ENCODE results near the gene GBF1. TPM values are rescaled to one million over a fixed set of nuclear protein-coding genes. Genes with fewer than 3 reads are reported as not detected.

The GBF1 gene
- polyA plus RNA-seq, 1 of the 3 experiments (the other 2 are of a cell fraction) = 12.3 TPM

DNA sequence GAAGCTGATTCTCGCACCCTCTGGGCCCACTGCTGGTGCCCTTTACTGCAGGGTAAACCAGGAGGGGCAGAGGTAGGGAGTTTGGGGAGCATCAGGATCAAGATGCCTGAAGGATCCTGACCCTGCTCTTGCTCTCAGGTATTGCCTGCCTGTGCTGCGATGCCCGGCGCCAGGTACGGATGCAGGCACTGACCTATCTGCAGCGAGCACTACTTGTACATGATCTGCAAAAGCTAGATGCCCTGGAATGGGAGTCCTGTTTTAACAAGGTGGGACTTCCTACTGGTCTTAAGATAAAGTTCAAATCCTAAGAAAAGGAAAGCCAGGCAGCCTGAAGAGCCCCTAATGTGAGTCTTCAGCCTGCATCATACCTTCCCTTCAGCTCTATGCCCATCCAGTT, 134.1 kb downstream of the GBF1 start:
- no peak overlapping the region for H3K4me2 ChIP-seq
- no peaks in the 10 kb centered on the region for H3K79me2 ChIP-seq (ENCODE audit: insufficient read depth)
- no peaks in the 10 kb centered on the region for H3K4me1 ChIP-seq (ENCODE audit: control insufficient read depth in 1 of 2, insufficient read depth in 2 of 2, low read depth in 1 of 2, low read length in 1 of 2)
- no peaks in the 10 kb centered on the region for H3K27me3 ChIP-seq (ENCODE audit: insufficient read depth)
- H3K9ac ChIP-seq = no peak overlapping the region
- H3K9me3 ChIP-seq = no peaks in the 10 kb centered on the region
- peaks cover 8 to 48% of the 10 kb centered on the region in 2 experiments for H3K36me3 ChIP-seq (replicated peaks in 1 of 2; ENCODE audit: control insufficient read depth in 1 of 2, insufficient read depth in 2 of 2, low read length in 1 of 2)
- H3F3A ChIP-seq (replicated peaks; ENCODE audit: insufficient read depth) = no peaks in the 10 kb centered on the region
- DNase-seq = no peak
- CTCF ChIA-PET = interaction anchor here (0.9 to 9.2 kb wide), 7 partner anchors 9 to 149 kb away, joined by 3 to 77 read pairs (median 4); no protein-coding TSS in a partner anchor
- POLR2A ChIA-PET = no interaction called here
- no peak overlapping the region for H3K27ac ChIP-seq (ENCODE audit: low read depth in 2 of 2, low read length in 1 of 2)
- no peaks in the 10 kb centered on the region for H4K20me1 ChIP-seq (ENCODE audit: insufficient read depth)
- H3K4me3 ChIP-seq (ENCODE audit: low read depth in 2 of 2, low read length in 1 of 2) = no peak overlapping the region
- WGBS (ENCODE audit: low lambda C conversion rate) = 97% methylated on average over 5 of the region's 6 CpGs
- no peaks in the 10 kb centered on the region for H3K9me2 ChIP-seq
- no peak for TF ChIP-seq GABPA (IDR thresholded peaks at IDR 0.05; ENCODE audit: low read depth)
- TF ChIP-seq SIN3A (IDR thresholded peaks at IDR 0.05; ENCODE audit: borderline replicate concordance, low read depth, low read length) = no peak
- no peak for TF ChIP-seq ELF1 (IDR thresholded peaks at IDR 0.05)
- TF ChIP-seq TEAD4 (IDR thresholded peaks at IDR 0.05; ENCODE audit: borderline replicate concordance, insufficient read depth) = no peak
- TF ChIP-seq REST (IDR thresholded peaks at IDR 0.05; ENCODE audit: low read depth, low read length) = no peak
- TF ChIP-seq TAF1 (IDR thresholded peaks at IDR 0.05; ENCODE audit: borderline replicate concordance, low read depth, low read length) = no peak
- TF ChIP-seq NFIC (IDR thresholded peaks at IDR 0.05; ENCODE audit: borderline replicate concordance) = no peak
- no peak for TF ChIP-seq USF2 (IDR thresholded peaks at IDR 0.05; ENCODE audit: borderline replicate concordance, low read depth, low read length)
- no peak for TF ChIP-seq EP300 (IDR thresholded peaks at IDR 0.05; ENCODE audit: borderline replicate concordance in 1 of 2, low read depth in 1 of 2, low read length in 1 of 2)
- TF ChIP-seq RXRA (IDR thresholded peaks at IDR 0.05; ENCODE audit: borderline replicate concordance, low read depth) = no peak
- TF ChIP-seq, protein P1, sequence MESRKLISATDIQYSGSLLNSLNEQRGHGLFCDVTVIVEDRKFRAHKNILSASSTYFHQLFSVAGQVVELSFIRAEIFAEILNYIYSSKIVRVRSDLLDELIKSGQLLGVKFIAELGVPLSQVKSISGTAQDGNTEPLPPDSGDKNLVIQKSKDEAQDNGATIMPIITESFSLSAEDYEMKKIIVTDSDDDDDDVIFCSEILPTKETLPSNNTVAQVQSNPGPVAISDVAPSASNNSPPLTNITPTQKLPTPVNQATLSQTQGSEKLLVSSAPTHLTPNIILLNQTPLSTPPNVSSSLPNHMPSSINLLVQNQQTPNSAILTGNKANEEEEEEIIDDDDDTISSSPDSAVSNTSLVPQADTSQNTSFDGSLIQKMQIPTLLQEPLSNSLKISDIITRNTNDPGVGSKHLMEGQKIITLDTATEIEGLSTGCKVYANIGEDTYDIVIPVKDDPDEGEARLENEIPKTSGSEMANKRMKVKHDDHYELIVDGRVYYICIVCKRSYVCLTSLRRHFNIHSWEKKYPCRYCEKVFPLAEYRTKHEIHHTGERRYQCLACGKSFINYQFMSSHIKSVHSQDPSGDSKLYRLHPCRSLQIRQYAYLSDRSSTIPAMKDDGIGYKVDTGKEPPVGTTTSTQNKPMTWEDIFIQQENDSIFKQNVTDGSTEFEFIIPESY (IDR thresholded peaks at IDR 0.05; ENCODE audit: borderline replicate concordance, low read depth) = no peak
- no peak for TF ChIP-seq FOSL2 (IDR thresholded peaks at IDR 0.05; ENCODE audit: borderline replicate concordance, low read depth)
- TF ChIP-seq POLR2AphosphoS5 (IDR thresholded peaks at IDR 0.05; ENCODE audit: low read depth, low read length) = no peak
- no peak for TF ChIP-seq RFX5 (IDR thresholded peaks at IDR 0.05; ENCODE audit: low read length)
- TF ChIP-seq SMC3 (IDR thresholded peaks at IDR 0.05; ENCODE audit: low read depth, low read length) = no peak
- no peak overlapping the region for H2AFZ ChIP-seq (ENCODE audit: low read depth)
